Lung (tissue), 12 donors: ENCODE results near the gene CEBPA. TPM values are rescaled to one million over a fixed set of nuclear protein-coding genes. Genes with fewer than 3 reads are reported as not detected.

Experiments used
- ATAC-seq: fragments of 200-7000 bp; cut with Tn5 transposase; one replicate; pipeline ENCODE4 v1.9.1; 2020; ENCODE audit warnings: moderate number of reproducible peaks; ENCODE audit not compliant: insufficient read depth, low FRiP score
- DNase-seq, 3 donors: peaks; one replicate each; pipeline ENCODE4 v3.0.0-alpha.2; 2013 to 2017
- H3K27ac ChIP-seq, 2 donors: one replicate each; pipeline ENCODE4 v1.5.1; 2013; ENCODE audit warnings: mild to moderate bottlenecking in 2 of 2, moderate library complexity in 2 of 2, control low read depth in 1 of 2, inconsistent platforms in 1 of 2, low read depth in 1 of 2, low read length in 1 of 2
- H3K27me3 ChIP-seq, 3 donors: one replicate each; pipeline ENCODE4 v1.5.1; 2013; ENCODE audit warnings: low read length in 2 of 3; ENCODE audit not compliant: control insufficient read depth in 3 of 3, insufficient read depth in 3 of 3
- H3K36me3 ChIP-seq, 4 donors: one replicate each; pipeline ENCODE4 v1.5.1; 2013; ENCODE audit warnings: low read length in 4 of 4, mild to moderate bottlenecking in 1 of 4, moderate library complexity in 1 of 4; ENCODE audit not compliant: control insufficient read depth in 4 of 4, insufficient read depth in 4 of 4
- H3K4me1 ChIP-seq, 5 donors: one replicate each; pipeline ENCODE4 v1.5.1; 2013; ENCODE audit warnings: low read length in 5 of 5, mild to moderate bottlenecking in 2 of 5, moderate library complexity in 1 of 5; ENCODE audit not compliant: control insufficient read depth in 5 of 5, insufficient read depth in 5 of 5
- H3K4me3 ChIP-seq: one replicate; pipeline ENCODE4 v1.5.1; 2013; ENCODE audit warnings: mild to moderate bottlenecking, control low read depth, moderate library complexity
- H3K9ac ChIP-seq, 2 donors: one replicate each; pipeline ENCODE4 v1.5.1; 2013; ENCODE audit warnings: low read length in 2 of 2, control low read depth in 1 of 2; ENCODE audit not compliant: insufficient read depth in 1 of 2
- H3K9me3 ChIP-seq, 4 donors: one replicate each; pipeline ENCODE4 v1.5.1; 2013; ENCODE audit warnings: low read length in 3 of 4, mild to moderate bottlenecking in 1 of 4, moderate library complexity in 1 of 4; ENCODE audit not compliant: control insufficient read depth in 4 of 4, insufficient read depth in 3 of 4
- WGBS, 2 donors: extraction: QIAGEN DNeasy Blood & Tissue Kit; methylation state at CpG; one replicate each; pipeline ENCODE4 v1.1.7; 2013; 5-methylcytosine and 5-hydroxymethylcytosine counted together
- polyA plus RNA-seq, 2 donors: library from polyadenylated mRNA; stranded (reverse); fragments of 200-250 nt; gene quantifications; one replicate each; pipeline ENCODE4 v1.2.1, GENCODE V29; 2013
- total RNA-seq, 2 donors: library from RNA; depleted of rRNA in 1 of 2; stranded (reverse); fragments of >200 nt in 1 of 2; gene quantifications; one replicate each; pipeline ENCODE4 v1.2.1, GENCODE V29; 2014 to 2021
- TF ChIP-seq, protein P1 (sequence below): IDR thresholded peaks from 2 replicates; pipeline ENCODE4 v1.5.1; 2012; ENCODE audit warnings: mild to moderate bottlenecking; ENCODE audit errors: control extremely low read depth, extremely low read depth
- donor health status: control.
- donor health status: control.
- donor health status: Bipolar disorder and iron deficiency.
- donor health status: healthy.
- donor health status: DM: yes; HTN: yes; CAD: no.

CEBPA gene
- total and polyA plus RNA-seq, 4 donors = 20.4 to 93.8 (median 61.2) TPM

DNA sequence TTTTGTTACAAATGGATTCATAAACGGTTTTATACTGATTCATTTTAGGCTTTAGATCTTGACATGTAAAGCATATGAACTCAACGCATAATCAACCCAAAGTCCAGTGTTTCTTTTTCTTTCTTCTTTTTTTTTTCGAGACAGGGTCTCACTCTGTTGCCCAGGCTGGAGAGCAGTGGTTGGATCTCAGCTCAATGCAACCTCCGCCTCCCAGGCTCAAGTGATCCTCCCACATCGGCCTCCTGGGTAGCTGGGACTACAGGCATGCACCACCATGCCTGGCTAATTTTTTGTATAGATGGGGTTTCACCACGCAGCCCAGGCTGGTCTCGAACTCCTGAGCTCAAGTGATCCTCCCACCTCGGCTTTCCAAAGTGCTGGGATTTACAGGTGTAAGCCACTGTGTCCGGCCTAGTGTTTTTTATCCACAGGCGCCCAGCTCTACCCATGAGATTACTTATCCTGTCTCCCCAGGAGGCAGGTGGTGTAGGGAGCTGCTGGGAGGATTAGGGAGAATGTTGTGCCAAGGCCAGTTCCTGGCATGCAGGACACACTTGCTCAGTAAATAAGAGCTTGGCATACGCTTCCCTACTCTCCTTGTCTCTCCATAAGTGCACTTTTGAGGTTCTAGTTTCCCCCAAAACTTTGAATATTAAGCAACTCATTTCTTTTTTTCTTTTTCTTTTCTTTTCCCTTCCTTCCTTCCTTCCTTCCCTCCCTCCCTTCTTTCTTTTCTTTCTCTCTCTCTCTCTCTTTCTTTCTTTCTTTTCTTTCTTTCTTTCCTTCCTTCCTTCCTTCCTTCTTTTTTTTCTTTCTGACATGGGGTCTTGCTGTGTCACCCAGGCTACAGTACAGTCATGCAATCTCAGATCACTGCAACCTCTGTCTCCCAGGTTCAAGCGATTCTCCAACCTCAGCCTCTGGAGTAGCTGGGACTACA, 4.8 kb upstream of the CEBPA start:
- Histone ChIP-seq H3K4me1 (peaks cover 0 to 18% (median 15%) of the 10 kb centered on the region in 5 donors), H3K36me3 (no peaks in the 10 kb centered on the region), H3K27me3 (peaks cover 0 to 6% (median 0%) of the 10 kb centered on the region in 3 donors), H3K4me3 (no peak overlapping the region), H3K9me3 (peaks cover 0 to 2% (median 0%) of the 10 kb centered on the region in 4 donors), H3K27ac (peak overlapping the region in 1 of 2 donors; percentile 52), H3K9ac (no peak overlapping the region)
- TF ChIP-seq, protein P1, sequence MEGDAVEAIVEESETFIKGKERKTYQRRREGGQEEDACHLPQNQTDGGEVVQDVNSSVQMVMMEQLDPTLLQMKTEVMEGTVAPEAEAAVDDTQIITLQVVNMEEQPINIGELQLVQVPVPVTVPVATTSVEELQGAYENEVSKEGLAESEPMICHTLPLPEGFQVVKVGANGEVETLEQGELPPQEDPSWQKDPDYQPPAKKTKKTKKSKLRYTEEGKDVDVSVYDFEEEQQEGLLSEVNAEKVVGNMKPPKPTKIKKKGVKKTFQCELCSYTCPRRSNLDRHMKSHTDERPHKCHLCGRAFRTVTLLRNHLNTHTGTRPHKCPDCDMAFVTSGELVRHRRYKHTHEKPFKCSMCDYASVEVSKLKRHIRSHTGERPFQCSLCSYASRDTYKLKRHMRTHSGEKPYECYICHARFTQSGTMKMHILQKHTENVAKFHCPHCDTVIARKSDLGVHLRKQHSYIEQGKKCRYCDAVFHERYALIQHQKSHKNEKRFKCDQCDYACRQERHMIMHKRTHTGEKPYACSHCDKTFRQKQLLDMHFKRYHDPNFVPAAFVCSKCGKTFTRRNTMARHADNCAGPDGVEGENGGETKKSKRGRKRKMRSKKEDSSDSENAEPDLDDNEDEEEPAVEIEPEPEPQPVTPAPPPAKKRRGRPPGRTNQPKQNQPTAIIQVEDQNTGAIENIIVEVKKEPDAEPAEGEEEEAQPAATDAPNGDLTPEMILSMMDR = no peak
- ATAC-seq = no peak
- 79 to 89% methylated on average over 12 of the region's 12 CpGs for WGBS, 2 donors
- DNase-seq = no peak

DNA sequence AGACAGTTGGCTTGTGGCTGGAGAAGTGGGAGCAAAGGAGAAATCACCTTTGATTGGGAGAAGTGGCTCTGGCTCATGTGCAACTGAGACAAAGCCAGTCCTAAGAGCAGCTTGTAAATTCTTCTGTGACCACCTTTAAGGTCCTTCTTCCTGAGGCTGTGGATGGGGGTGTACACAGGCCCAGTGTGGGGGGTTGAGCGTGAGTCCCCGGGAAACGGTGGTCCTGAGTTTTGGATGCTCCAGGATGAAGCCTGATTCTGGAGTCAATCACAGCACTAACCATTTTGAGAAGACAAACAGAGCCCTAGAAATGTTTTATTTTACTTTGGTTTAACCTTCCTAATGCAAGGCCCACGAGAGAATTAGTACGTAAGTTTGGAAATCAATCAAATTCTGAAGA, 3.9 kb upstream of the CEBPA start:
- WGBS, 2 donors = 85% methylated on average over 5 of the region's 5 CpGs
- H3K27ac ChIP-seq = peak overlapping the region in 1 of 2 donors; percentile 48
- H3K4me1 ChIP-seq = peaks cover 0 to 21% (median 15%) of the 10 kb centered on the region in 5 donors
- TF ChIP-seq, protein P1 = no peak
- peaks cover 0 to 2% (median 0%) of the 10 kb centered on the region in 4 donors for H3K9me3 ChIP-seq
- peaks cover 0 to 8% (median under 1%) of the 10 kb centered on the region in 3 donors for H3K27me3 ChIP-seq
- no peak for DNase-seq
- ATAC-seq = no peak
- H3K9ac ChIP-seq = no peak overlapping the region
- H3K36me3 ChIP-seq = no peaks in the 10 kb centered on the region
- H3K4me3 ChIP-seq = no peak overlapping the region

DNA sequence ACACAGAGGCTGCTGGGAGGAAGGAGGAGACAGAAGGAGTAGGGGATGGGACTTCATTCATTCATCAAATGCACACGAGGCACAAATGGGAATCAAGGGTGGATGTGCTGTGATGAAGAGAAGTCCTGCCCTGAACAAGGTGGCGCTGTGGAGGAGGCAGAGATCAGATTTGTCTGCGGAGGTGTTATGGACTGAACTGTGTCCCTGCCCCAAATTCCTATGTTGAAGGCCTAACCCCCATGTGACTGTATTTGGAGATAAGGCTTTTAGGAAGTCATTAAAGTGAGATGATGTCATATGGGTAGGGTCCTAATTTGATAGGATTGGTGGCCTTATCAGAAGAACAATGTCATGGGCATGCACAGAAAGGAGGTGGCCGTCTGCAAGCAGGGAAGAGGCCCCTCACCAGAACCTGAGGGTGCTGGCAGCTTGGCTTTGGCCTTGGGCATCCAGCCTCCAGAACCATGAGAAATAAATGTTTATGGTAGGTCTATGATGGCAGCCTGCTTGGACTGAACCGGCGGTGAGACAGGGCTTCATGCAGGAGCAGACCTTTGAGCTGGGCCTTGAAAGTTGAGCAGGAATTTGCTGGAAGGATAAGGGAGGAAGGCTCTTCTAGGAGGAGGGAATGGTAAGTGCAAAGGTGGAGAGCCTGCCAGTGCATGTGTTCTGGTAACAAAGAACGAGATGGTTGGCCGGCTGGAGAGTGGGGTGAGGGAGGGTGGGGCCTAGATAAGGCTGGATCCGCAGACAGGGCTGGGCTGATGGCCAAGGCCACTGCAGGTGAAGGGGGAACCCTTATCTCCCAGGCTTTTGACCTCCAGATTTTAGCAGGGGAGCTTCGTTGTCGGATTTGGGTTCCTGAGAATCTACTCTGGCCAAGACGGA, 2.7 kb upstream of the CEBPA start:
- Histone ChIP-seq H3K27me3 (peaks cover 0 to 13% (median 5%) of the 10 kb centered on the region in 3 donors), H3K9me3 (peaks cover 0 to 2% (median 0%) of the 10 kb centered on the region in 4 donors), H3K27ac (peak overlapping the region in 1 of 2 donors; percentile 92), H3K36me3 (no peaks in the 10 kb centered on the region), H3K4me3 (no peak overlapping the region), H3K4me1 (peaks cover 0 to 32% (median 13%) of the 10 kb centered on the region in 5 donors), H3K9ac (no peak overlapping the region)
- ATAC-seq (no peak), DNase-seq (no peak)
- TF ChIP-seq, protein P1 = no peak
- 64 to 76% methylated on average over 12 of the region's 12 CpGs for WGBS, 2 donors
